ENCODE results near the gene ZNF333. TPM values are rescaled to one million over a fixed set of nuclear protein-coding genes. Genes with fewer than 3 reads are reported as not detected.
"Not testable (repeated sequence)": the region's sequence is repeated elsewhere in the genome, so short reads cannot be mapped to it uniquely, and the experiment has no call there.

ZNF333 gene
- total and polyA plus RNA-seq, 2 donors (not counting 3 experiments of a cell fraction or from before 2014, with no cell fraction given), result 11.1 to 19.7 TPM

DNA sequence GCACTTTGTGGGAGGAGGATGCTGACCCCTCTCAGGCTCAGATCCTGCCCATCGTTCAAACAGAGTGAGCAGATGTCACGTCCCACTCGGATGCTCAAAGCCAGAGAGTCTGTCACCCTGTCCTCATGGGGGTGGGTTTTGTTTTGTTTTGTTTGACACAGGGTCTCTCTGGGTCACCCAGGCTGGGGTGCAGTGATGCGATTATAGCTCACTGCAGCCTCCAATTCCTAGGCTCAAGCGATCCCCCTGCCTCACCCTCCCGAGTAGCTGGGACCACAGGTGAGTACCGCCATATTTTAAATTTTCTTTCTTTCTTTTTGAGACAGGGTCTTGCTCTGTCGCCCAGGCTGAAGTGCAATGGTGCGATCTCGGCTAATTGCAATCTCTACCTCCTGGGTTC lies 84.5 kb downstream of the ZNF333 start:
- Histone ChIP-seq H3K4me1 (ENCODE audit: control insufficient read depth, extremely low read depth, insufficient read depth, low read length) (no peaks in the 10 kb centered on the region), H3K9me3 (replicated peaks; ENCODE audit: control insufficient read depth, insufficient read depth, low read length) (no peaks in the 10 kb centered on the region), H3K9me1 (replicated peaks; ENCODE audit: control insufficient read depth, extremely low read depth, insufficient read depth, low read length) (no peaks in the 10 kb centered on the region), H3K79me2 (ENCODE audit: control insufficient read depth, insufficient read depth, low read length) (no peaks in the 10 kb centered on the region), H3K4me2 (ENCODE audit: insufficient read depth, low read length) (no peak overlapping the region), H4K20me1 (replicated peaks; ENCODE audit: control insufficient read depth, extremely low read depth, insufficient read depth, low read length) (no peaks in the 10 kb centered on the region), H3K36me3 (ENCODE audit: control insufficient read depth in 2 of 2, extremely low read depth in 1 of 2, insufficient read depth in 2 of 2, low read length in 2 of 2) (no peaks in the 10 kb centered on the region), H2AFZ (ENCODE audit: low read depth, low read length) (no peak overlapping the region), H3K4me3 (replicated peaks in 1 of 3; ENCODE audit: insufficient read depth in 1 of 3, low read depth in 1 of 3, low read length in 3 of 3) (no peak overlapping the region), H3K27ac (ENCODE audit: insufficient read depth, low read depth, low read length) (no peak overlapping the region), H3K27me3 (ENCODE audit: control insufficient read depth in 2 of 2, insufficient read depth in 2 of 2, low read length in 2 of 2) (no peaks in the 10 kb centered on the region), H3K9ac (replicated peaks; ENCODE audit: extremely low read depth, insufficient read depth, low read length) (no peak overlapping the region)
- no TSS peak for BruUV-seq (replicated peaks)
- DNase-seq (ENCODE audit: low read depth, low spot score) (no peak), FAIRE-seq (no peak)
- CTCF ChIA-PET, result interaction anchor here (1.0 kb wide), 1 partner anchor 12 kb away, joined by 4 read pairs; no protein-coding TSS in a partner anchor
- POLR2A ChIA-PET, result no interaction called here
- dilution Hi-C loops (cut with MboI; ENCODE audit: extremely low pct_ligation_motif_present, low sequenced_read_pairs), result no loop called here
- intact Hi-C loops (cut with micrococcal nuclease), result no loop called here
- TF ChIP-seq, protein P1, sequence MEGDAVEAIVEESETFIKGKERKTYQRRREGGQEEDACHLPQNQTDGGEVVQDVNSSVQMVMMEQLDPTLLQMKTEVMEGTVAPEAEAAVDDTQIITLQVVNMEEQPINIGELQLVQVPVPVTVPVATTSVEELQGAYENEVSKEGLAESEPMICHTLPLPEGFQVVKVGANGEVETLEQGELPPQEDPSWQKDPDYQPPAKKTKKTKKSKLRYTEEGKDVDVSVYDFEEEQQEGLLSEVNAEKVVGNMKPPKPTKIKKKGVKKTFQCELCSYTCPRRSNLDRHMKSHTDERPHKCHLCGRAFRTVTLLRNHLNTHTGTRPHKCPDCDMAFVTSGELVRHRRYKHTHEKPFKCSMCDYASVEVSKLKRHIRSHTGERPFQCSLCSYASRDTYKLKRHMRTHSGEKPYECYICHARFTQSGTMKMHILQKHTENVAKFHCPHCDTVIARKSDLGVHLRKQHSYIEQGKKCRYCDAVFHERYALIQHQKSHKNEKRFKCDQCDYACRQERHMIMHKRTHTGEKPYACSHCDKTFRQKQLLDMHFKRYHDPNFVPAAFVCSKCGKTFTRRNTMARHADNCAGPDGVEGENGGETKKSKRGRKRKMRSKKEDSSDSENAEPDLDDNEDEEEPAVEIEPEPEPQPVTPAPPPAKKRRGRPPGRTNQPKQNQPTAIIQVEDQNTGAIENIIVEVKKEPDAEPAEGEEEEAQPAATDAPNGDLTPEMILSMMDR (IDR thresholded peaks at IDR 0.05; ENCODE audit: extremely low read depth in 1 of 2, insufficient read depth in 1 of 2, low read depth in 1 of 2, low read length in 2 of 2), result no peak
- TF ChIP-seq, protein P2, sequence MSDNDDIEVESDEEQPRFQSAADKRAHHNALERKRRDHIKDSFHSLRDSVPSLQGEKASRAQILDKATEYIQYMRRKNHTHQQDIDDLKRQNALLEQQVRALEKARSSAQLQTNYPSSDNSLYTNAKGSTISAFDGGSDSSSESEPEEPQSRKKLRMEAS (IDR thresholded peaks at IDR 0.05; ENCODE audit: insufficient read depth, insufficient read length), result no peak
- TF ChIP-seq POLR2A (IDR thresholded peaks at IDR 0.05; ENCODE audit: low read depth, low read length), result no peak
- no peak for TF ChIP-seq EZH2 (IDR thresholded peaks at IDR 0.05; ENCODE audit: borderline replicate concordance, low read depth, low read length, severe bottlenecking)
- TF ChIP-seq JUN (IDR thresholded peaks at IDR 0.05; ENCODE audit: borderline replicate concordance, insufficient read depth, insufficient read length, low read depth), result no peak
- no peak for TF ChIP-seq FOS (IDR thresholded peaks at IDR 0.05; ENCODE audit: borderline replicate concordance, insufficient read depth, low read length)
- no peak for TF ChIP-seq GATA2 (IDR thresholded peaks at IDR 0.05; ENCODE audit: insufficient read depth, insufficient read length, low read depth, low read length)
- TF ChIP-seq MYC (IDR thresholded peaks at IDR 0.05; ENCODE audit: low read depth, low read length), result no peak

DNA sequence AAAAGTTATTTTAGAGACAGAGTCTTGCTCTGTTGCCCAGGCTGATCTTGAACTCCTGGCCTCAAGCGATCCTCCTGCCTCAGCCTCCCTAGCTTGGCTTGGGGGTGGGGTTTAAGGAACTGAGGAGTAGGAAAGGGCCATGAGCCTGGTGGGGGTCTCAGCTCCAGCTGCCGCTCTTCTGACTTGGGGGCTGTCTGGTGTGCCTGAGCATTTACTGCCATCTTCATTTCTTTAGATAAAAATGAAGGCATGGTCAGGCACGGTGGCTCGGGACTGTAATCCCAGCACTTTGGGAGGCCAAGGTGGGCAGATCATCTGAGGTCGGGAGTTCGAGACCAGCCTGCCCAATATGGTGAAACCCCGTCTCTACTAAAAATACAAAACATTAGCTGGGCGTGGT lies 85.5 kb downstream of the ZNF333 start:
- H3K4me3 ChIP-seq (replicated peaks in 1 of 3; ENCODE audit: insufficient read depth in 1 of 3, low read depth in 1 of 3, low read length in 3 of 3); H3K36me3 ChIP-seq (ENCODE audit: control insufficient read depth in 2 of 2, extremely low read depth in 1 of 2, insufficient read depth in 2 of 2, low read length in 2 of 2); H3K4me1 ChIP-seq (ENCODE audit: control insufficient read depth, extremely low read depth, insufficient read depth, low read length); H3K9me1 ChIP-seq (replicated peaks; ENCODE audit: control insufficient read depth, extremely low read depth, insufficient read depth, low read length); H2AFZ ChIP-seq (ENCODE audit: low read depth, low read length); H3K9ac ChIP-seq (replicated peaks; ENCODE audit: extremely low read depth, insufficient read depth, low read length); DNase-seq (ENCODE audit: low read depth, low spot score); H4K20me1 ChIP-seq (replicated peaks; ENCODE audit: control insufficient read depth, extremely low read depth, insufficient read depth, low read length); intact Hi-C loops (cut with micrococcal nuclease); H3K79me2 ChIP-seq (ENCODE audit: control insufficient read depth, insufficient read depth, low read length); H3K9me3 ChIP-seq (replicated peaks; ENCODE audit: control insufficient read depth, insufficient read depth, low read length); H3K4me2 ChIP-seq (ENCODE audit: insufficient read depth, low read length); H3K27me3 ChIP-seq (ENCODE audit: control insufficient read depth in 2 of 2, insufficient read depth in 2 of 2, low read length in 2 of 2); dilution Hi-C loops (cut with MboI; ENCODE audit: extremely low pct_ligation_motif_present, low sequenced_read_pairs); POLR2A ChIA-PET; H3K27ac ChIP-seq (ENCODE audit: insufficient read depth, low read depth, low read length); FAIRE-seq; BruUV-seq (replicated peaks): not testable (repeated sequence)
- CTCF ChIA-PET, result interaction anchor here (1.0 kb wide), 1 partner anchor 11 kb away, joined by 4 read pairs; no protein-coding TSS in a partner anchor
